Activated T-helper 1 cell treated with anti-CD3 and anti-CD28 coated beads, Interleukin-12 subunit alpha, Interleukin-12 subunit beta, Interleukin-2, Interleukin-4 antibody, amounts not matched to agents 30 ng/mL and 10 ng/mL and 1 ng/mL, durations not matched to agents 14 hours and 24 hours and 36 hours (primary cell): Measurements from ENCODE around the gene MFSD8. TPM values are rescaled to one million over a fixed set of nuclear protein-coding genes. Genes with fewer than 3 reads are reported as not detected.

Experiments used
- DNase-seq: peaks from one replicate; pipeline ENCODE4 v3.0.0; 2021; ENCODE audit warnings: low spot score
- H3K27ac Mint-ChIP-seq: one replicate; pipeline ENCODE4 v1.8.0; 2021; ENCODE audit warnings: mild to moderate bottlenecking, mixed read lengths
- H3K27me3 Mint-ChIP-seq: one replicate; pipeline ENCODE4 v1.8.0; 2022; ENCODE audit warnings: mild to moderate bottlenecking, moderate library complexity, mixed read lengths; ENCODE audit not compliant: insufficient read depth
- H3K36me3 Mint-ChIP-seq: one replicate; pipeline ENCODE4 v1.8.0; 2021; ENCODE audit warnings: low read depth, mixed read lengths
- H3K4me1 Mint-ChIP-seq: one replicate; pipeline ENCODE4 v1.8.0; 2021; ENCODE audit warnings: low read depth, mixed read lengths
- H3K4me3 Mint-ChIP-seq: one replicate; pipeline ENCODE4 v1.8.0; 2021; ENCODE audit warnings: mild to moderate bottlenecking, moderate library complexity, mixed read lengths
- H3K9me3 Mint-ChIP-seq: one replicate; pipeline ENCODE4 v1.8.0; 2021; ENCODE audit warnings: mixed read lengths
- intact Hi-C: fragments of 100-400 bp; cut with micrococcal nuclease; formaldehyde crosslinking; loops from one replicate; pipeline ENCODE4 v1.15.1; 2024
- total RNA-seq: library from RNA; stranded (reverse); gene quantifications from 2 replicates; pipeline ENCODE4 v1.2.3, GENCODE V29; 2022

MFSD8 gene
- total RNA-seq, 1 donor from 2014 or later = 18.7 TPM

DNA sequence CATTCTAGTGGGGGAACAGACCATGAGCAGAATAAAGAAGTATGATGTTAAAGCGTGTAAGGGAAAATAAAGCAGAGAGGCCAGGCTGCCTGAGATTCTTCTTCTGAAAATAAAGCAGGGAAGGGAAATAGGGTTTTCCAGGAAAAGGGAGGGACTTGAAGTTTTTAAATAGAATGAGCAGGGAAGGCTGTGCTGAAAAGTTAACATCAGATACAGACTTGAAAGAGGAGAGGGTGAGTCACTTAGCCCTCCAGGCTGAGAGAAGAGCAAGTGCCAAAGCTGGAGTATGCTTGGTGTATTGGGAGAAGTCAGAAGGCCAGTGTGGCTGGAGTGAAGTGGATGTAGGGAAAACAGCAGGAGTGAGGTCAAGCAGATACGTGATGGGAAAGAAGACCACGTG lies 94.3 kb downstream of the MFSD8 start:
- no peak for DNase-seq
- Mint-ChIP-seq H3K4me3 (no peak overlapping the region), H3K27me3 (no peaks in the 10 kb centered on the region), H3K9me3 (no peaks in the 10 kb centered on the region), H3K36me3 (peaks cover 3% of the 10 kb centered on the region), H3K4me1 (no peaks in the 10 kb centered on the region), H3K27ac (no peak overlapping the region)
- intact Hi-C loops = no loop called here

- no peak overlapping the region for H3K27ac Mint-ChIP-seq
- H3K4me3 Mint-ChIP-seq = no peak overlapping the region
- DNase-seq = no peak
- peaks cover under 1% of the 10 kb centered on the region for H3K36me3 Mint-ChIP-seq
- intact Hi-C loops = no loop called here
- H3K4me1 Mint-ChIP-seq = no peaks in the 10 kb centered on the region
- H3K9me3 Mint-ChIP-seq = no peaks in the 10 kb centered on the region
- no peaks in the 10 kb centered on the region for H3K27me3 Mint-ChIP-seq
These were observed 94.7 kb downstream of the MFSD8 start for GRCh38 chr4:127870281-127870680.

- intact Hi-C loops = no loop called here
- Mint-ChIP-seq H3K36me3 (no peaks in the 10 kb centered on the region), H3K27me3 (no peaks in the 10 kb centered on the region), H3K27ac (no peak overlapping the region), H3K4me1 (no peaks in the 10 kb centered on the region), H3K4me3 (no peak overlapping the region), H3K9me3 (peaks cover 4% of the 10 kb centered on the region)
- no peak for DNase-seq
These were observed 96.8 kb downstream of the MFSD8 start for GRCh38 chr4:127868196-127868595.

Other genes starting within 250 kb of the MFSD8 start
- gene SLC25A31, start 234.8 kb downstream of the MFSD8 start, total RNA-seq = not detected in 2 replicates
- 2.5 and 3.8 TPM in 2 replicates for gene HSPA4L, start 182.9 kb downstream of the MFSD8 start, total RNA-seq
- gene PLK4, start 84.3 kb downstream of the MFSD8 start, total RNA-seq = 40.7 and 41.2 TPM in 2 replicates
- gene ABHD18, start 233 bp upstream of the MFSD8 start, total RNA-seq = 18.3 and 18.5 TPM in 2 replicates
- 33.3 and 34.5 TPM in 2 replicates for gene LARP1B, start 96.1 kb upstream of the MFSD8 start, total RNA-seq